GM23338 (cell line): ENCODE data around the gene WFDC8.

Experiments used
- EZH2 ChIP-seq: fragments of 200-600 bp; sonication (generic); IDR thresholded peaks from one replicate; pipeline ENCODE4 v1.8.0; 2017; ENCODE audit warnings: antibody characterized with exemption, mild to moderate bottlenecking, low read depth; ENCODE audit not compliant: unreplicated experiment
- EZH2phosphoT487 ChIP-seq: fragments of 200-600 bp; sonication (generic); IDR thresholded peaks from one replicate; pipeline ENCODE4 v1.8.1; 2018; ENCODE audit warnings: antibody characterized with exemption; ENCODE audit not compliant: unreplicated experiment
- TF ChIP-seq, protein P1 (sequence below), 2 experiments: fragments of 200-600 bp in 1 of 2; sonication (generic) in 1 of 2; conservative IDR thresholded peaks; 2 replicates each; pipeline versions ENCODE4 v1.5.1 to v1.6.1; 2016 to 2017; ENCODE audit warnings: antibody characterized with exemption in 2 of 2, low read depth in 2 of 2, mild to moderate bottlenecking in 2 of 2, moderate library complexity in 1 of 2

DNA sequence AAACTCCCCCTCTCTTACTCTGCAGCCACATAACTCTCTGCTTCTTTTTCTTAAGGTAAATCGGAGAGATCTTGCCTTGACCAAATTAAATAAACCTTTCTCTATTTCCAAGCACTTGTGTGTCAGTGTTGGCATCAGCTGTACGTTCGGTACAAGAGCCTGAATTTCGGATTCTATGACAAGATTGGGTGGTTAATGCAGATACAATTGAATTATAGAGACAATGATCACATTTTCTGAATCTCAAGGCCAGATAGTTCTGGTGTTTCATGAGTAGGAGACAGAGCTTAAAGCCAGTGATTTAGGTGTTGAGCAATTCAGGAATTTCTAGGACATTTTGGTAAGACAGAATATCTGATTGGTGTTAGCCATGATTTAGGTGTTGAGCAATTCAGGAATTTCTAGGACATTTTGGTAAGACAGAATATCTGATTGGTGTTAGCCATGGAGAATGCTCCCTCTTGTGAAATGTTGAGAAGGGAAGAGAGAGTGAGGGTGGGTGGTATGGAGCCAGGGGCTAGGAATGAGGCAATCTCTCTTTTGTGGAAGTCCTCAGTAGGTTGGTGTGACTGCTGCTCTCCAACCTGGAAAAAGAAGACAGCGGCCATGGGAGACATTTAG lies 68.7 kb downstream of the WFDC8 start:
- TF ChIP-seq, protein P1, sequence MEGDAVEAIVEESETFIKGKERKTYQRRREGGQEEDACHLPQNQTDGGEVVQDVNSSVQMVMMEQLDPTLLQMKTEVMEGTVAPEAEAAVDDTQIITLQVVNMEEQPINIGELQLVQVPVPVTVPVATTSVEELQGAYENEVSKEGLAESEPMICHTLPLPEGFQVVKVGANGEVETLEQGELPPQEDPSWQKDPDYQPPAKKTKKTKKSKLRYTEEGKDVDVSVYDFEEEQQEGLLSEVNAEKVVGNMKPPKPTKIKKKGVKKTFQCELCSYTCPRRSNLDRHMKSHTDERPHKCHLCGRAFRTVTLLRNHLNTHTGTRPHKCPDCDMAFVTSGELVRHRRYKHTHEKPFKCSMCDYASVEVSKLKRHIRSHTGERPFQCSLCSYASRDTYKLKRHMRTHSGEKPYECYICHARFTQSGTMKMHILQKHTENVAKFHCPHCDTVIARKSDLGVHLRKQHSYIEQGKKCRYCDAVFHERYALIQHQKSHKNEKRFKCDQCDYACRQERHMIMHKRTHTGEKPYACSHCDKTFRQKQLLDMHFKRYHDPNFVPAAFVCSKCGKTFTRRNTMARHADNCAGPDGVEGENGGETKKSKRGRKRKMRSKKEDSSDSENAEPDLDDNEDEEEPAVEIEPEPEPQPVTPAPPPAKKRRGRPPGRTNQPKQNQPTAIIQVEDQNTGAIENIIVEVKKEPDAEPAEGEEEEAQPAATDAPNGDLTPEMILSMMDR (conservative IDR thresholded peaks at IDR 0.05; ENCODE audit: low read depth in 2 of 2), result no peak
- no peak for TF ChIP-seq EZH2phosphoT487
- no peak for TF ChIP-seq EZH2
